Measurements from ENCODE around the gene RPL26. TPM values are rescaled to one million over a fixed set of nuclear protein-coding genes. Genes with fewer than 3 reads are reported as not detected.

Gene RPL26
- total RNA-seq, 2 donors from 2014 or later = 1,223 to 1,367 TPM

DNA sequence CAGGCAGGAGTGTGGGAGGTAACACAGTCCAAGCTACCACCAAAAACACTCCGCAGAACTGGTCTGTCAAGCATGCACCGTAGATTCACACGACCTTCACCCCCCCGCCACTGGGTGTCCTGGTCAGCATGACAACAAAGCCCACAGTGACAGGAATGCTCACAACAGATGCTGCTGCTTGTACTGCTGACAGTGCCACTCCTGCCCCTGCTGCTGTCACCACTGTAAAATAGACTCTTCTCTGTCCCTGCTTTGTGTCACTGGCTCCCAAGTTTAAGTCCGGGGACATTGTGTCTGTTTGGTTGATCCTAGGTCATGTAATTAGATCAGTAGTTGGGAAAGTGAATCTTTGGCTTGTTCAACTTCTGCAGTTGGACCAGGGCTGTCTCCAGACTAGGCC is 50.3 kb downstream of the RPL26 start:
- no peak overlapping the region for H3K27ac ChIP-seq
- intact Hi-C loops (cut with DNase I) = no loop called here

DNA sequence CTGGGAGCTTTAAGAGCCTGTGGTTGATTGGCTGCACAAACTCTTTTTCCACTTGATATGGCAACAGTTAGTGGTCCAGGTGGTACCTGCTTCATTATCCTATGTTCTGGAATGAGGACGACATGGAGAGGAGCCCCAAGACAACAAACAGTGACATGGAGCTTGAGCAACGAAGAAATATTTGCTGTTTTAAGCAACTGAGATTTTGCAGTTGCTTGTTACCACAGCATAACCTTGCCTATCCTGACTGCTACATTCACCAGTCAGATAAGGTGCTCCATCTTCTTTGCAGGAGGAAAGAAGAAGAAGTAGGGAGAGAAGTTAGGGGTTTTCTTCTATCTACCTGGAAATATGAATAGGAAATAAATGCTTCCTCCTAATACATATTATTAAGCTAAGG is 50.9 kb downstream of the RPL26 start:
- intact Hi-C loops (cut with DNase I) = no loop called here
- TF ChIP-seq, protein P1, sequence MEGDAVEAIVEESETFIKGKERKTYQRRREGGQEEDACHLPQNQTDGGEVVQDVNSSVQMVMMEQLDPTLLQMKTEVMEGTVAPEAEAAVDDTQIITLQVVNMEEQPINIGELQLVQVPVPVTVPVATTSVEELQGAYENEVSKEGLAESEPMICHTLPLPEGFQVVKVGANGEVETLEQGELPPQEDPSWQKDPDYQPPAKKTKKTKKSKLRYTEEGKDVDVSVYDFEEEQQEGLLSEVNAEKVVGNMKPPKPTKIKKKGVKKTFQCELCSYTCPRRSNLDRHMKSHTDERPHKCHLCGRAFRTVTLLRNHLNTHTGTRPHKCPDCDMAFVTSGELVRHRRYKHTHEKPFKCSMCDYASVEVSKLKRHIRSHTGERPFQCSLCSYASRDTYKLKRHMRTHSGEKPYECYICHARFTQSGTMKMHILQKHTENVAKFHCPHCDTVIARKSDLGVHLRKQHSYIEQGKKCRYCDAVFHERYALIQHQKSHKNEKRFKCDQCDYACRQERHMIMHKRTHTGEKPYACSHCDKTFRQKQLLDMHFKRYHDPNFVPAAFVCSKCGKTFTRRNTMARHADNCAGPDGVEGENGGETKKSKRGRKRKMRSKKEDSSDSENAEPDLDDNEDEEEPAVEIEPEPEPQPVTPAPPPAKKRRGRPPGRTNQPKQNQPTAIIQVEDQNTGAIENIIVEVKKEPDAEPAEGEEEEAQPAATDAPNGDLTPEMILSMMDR (IDR thresholded peaks at IDR 0.05) = no peak
- Histone ChIP-seq H3K27me3 (peaks cover 3% of the 10 kb centered on the region), H3K4me1 (no peaks in the 10 kb centered on the region), H3K9ac (ENCODE audit: low read depth in 2 of 2, low read length in 2 of 2) (no peak overlapping the region), H3K4me3 (no peak overlapping the region), H3K27ac (no peak overlapping the region), H3K36me3 (no peaks in the 10 kb centered on the region), H3K9me3 (no peaks in the 10 kb centered on the region)
- DNase-seq = no peak

More for the DNA sequence above, 50.3 kb downstream of the RPL26 start:
- H3K4me3 ChIP-seq = no peak overlapping the region
- H3K36me3 ChIP-seq = no peaks in the 10 kb centered on the region
- no peak overlapping the region for H3K9ac ChIP-seq (ENCODE audit: low read depth in 2 of 2, low read length in 2 of 2)
- H3K9me3 ChIP-seq = no peaks in the 10 kb centered on the region
- no peaks in the 10 kb centered on the region for H3K27me3 ChIP-seq
- H3K4me1 ChIP-seq = no peaks in the 10 kb centered on the region
- TF ChIP-seq, protein P1 (IDR thresholded peaks at IDR 0.05) = no peak
- DNase-seq = no peak

Other genes with a start within 250 kb of the RPL26 start
- 10 to 100 TPM; 19.7 to 43.6 TPM for gene PER1, start 230.8 kb downstream of the RPL26 start, total RNA-seq
- 10 to 100 TPM; 34.0 to 38.8 TPM for gene VAMP2, start 220.2 kb downstream of the RPL26 start, total RNA-seq
- 10 to 100 TPM; 13.2 to 17.0 TPM for gene TMEM107, start 206.8 kb downstream of the RPL26 start, total RNA-seq
- gene BORCS6, start 193.0 kb downstream of the RPL26 start, total RNA-seq = 10 to 100 TPM; 11.7 to 12.4 TPM
- 10 to 100 TPM; 18.6 to 86.4 TPM for gene AURKB, start 172.6 kb downstream of the RPL26 start, total RNA-seq
- 10 to 100 TPM; 30.5 to 42.3 TPM for gene CTC1, start 135.1 kb downstream of the RPL26 start, total RNA-seq
- 10 to 100 TPM; 13.6 to 61.7 TPM for gene PFAS, start 133.9 kb downstream of the RPL26 start, total RNA-seq
- gene RANGRF, start 94.5 kb downstream of the RPL26 start, total RNA-seq = 10 to 100 TPM; 16.8 to 26.5 TPM
- 10 to 100 TPM in 1 of 2 donors, 1 to 10 TPM in 1; 4.0 to 11.6 TPM for gene SLC25A35, start 87.8 kb downstream of the RPL26 start, total RNA-seq
- 1 to 10 TPM; 1.4 to 2.7 TPM for gene ARHGEF15, start 73.0 kb downstream of the RPL26 start, total RNA-seq
- not detected for gene ODF4, start 43.4 kb downstream of the RPL26 start, total RNA-seq
- gene RNF222, start 14.6 kb upstream of the RPL26 start, total RNA-seq = not detected
- gene NDEL1, start 52.7 kb upstream of the RPL26 start, total RNA-seq = 10 to 100 TPM; 47.1 TPM
- gene MYH10, start 247.5 kb upstream of the RPL26 start, total RNA-seq = 10 to 100 TPM; 12.4 to 17.0 TPM